Hematopoietic multipotent progenitor cell (in vitro differentiated cells): ENCODE measurements around the gene TK2. TPM values are rescaled to one million over a fixed set of nuclear protein-coding genes. Genes with fewer than 3 reads are reported as not detected.
A peak's percentile ranks its signal among the peaks of the same experiment; 100 is the strongest.

Source experiments
- DNase-seq, 3 donors: peaks; one replicate each; pipeline ENCODE4 v3.0.0-alpha.2; 2011 to 2015; ENCODE audit warnings: low read depth in 2 of 3, low spot score in 2 of 3
- total RNA-seq: library from RNA; depleted of rRNA; stranded (reverse); fragments of >200 nt; gene quantifications from one replicate; pipeline ENCODE4 v1.2.3, GENCODE V29; 2012

The TK2 gene
- total RNA-seq, 1 donor = 15.3 TPM

DNA sequence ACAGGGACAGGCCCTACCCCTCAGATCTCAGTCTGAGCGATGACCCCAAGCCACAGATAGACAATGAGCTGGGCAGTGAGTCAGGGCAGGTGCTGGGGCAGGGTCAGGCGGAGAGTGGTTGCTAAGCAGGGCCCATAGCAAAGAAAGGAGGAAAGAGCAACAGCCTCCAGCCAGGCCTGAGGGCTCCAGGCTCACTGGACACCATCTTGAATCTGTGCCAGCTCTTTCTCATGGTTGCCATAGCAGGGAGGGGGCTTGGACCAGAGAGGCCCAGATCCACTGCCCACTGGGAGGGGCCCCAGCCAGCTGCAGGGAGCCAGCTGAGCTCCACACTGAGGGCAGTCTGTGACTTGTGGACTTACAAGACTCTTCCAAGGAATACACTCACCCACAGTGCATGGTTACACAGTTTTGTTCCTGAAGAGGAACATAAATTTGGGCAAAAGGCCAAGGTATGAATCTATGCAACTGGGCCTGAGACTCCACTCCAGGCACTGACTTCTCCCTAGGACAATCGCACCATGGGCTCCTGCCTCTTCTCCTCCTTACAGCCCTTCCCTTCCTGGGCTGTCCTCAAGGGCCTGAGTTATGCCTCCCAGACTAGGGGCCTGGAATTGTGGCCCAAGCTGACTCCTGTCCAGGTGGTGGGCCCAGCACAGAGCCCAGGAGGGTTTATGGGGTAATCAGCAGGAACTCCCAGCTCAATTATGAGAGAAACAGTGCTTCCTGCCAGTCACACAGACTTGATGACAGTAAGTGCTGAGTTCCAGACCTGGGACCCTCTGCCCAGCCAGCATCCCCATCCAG is 62.9 kb downstream of the TK2 start:
- peak in 2 of 3 donors; percentile 34 to 55 for DNase-seq

DNA sequence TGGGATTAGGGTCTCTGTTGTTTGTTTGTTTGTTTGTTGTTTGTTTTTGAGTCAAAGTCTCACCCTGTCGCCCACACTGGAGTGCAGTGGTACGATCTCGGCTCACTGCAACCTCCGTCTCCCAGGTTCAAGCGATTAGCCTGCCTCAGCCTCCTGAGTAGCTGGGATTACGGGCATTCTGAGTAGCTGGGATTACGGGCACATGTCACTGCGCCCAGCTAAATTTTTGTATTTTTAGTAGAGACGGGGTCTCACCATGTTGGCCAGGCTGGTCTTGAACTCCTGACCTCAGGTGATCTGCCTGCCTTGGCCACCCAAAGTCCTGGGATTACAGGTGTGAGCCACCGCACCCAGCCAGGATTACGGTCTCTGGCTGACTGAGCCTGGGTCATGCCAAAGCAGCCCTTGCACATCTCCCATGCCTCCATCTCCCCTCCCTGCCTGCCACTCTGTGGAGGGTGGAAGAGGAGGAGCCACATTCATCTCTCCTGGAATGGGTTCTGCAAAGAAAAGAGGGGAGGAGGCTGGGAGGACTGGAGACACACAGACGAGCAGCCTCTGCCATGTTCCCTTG is 63.6 kb downstream of the TK2 start:
- DNase-seq = no peak

DNA sequence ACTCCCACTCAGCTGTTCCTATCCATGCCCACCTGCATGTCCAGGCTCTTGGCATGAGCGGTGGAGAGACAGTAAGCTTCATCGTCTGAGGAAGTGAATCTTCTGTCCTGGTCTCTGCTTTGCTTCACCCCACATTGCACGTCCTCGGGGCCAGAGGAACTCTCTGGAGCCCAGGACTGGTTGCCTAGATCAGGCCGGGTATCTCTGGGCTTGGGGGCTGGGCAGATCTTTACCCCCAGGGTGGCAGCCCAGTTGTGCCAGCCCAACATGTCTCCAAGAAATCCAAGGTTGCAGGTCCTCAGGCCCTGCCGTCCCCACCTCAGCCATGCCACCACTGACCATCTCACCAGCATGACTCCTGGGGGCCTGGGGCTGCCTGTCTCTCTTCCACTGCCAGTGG is 64.5 kb downstream of the TK2 start:
- DNase-seq = no peak

DNA sequence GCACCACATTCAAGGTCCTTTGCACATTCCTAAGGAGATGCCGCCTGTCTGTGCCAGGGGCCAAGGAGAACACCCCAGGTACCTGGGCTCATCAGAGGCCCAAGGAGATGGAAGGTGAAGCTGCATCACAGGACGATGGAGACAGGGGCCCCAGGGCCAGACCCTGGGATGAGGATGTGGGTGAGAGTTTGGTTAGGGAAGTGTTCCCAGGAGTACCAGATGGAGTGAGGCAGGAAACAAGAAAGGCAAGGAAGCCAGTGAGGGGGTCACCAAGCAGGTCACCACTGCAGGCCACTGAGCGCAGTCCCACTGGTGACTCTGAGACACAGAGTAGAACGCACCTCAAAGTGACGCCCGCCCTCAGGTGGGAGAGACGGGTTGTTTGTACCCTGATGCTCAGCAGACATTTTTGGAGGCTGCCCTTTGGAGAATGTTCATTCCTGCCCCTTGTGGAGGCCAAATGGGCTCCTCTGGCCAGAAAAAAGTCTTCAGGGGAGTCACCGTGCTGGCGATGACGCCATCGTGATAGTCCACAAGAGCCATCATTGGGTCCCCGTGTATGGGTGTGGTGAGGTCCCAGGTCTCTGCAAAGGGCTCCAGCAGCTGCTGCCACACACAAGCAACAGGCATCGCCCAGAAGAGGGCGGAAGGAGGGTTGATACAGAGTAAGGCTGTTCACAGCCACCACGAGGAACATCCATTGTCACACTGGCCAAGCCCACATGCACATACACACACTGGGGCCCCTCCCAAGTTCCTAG is 65.3 kb downstream of the TK2 start:
- no peak for DNase-seq

DNA sequence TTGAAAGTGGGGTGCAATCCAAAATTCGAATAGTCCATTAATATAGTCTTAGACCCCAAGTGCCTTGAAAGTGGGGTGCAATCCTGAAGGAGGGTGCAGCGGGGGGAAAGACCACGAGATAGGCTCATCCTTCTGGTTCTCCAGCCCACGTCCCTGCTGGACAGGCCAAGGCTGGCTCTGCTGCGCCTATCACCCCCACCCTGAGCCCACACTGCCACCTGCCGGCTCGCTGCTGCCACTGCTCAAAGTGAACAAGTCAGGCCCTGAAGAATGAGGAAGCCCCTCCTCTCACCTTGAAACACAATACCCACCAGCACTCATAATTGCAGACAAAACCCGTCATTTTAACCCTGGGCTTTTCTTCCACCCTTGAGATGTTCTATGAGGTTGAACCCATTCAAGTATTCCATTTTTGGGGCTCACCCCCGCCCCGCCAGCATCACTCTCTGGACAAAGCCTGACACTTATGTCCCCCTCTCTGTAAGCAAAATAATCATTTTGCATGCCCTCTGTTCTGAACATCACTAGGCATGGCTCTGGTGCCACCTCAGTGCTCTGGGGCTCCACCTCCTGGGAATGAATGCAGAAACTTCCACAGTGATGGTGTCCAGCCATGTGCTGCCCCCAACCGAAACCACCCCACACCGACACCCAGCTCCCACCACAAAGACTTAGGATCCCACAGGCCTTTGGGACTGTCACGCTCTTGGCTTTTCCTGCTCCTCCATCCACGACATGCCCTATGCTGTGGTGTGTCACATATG is 66.1 kb downstream of the TK2 start:
- DNase-seq = peak; percentile 49 to 86 (median 67)

DNA sequence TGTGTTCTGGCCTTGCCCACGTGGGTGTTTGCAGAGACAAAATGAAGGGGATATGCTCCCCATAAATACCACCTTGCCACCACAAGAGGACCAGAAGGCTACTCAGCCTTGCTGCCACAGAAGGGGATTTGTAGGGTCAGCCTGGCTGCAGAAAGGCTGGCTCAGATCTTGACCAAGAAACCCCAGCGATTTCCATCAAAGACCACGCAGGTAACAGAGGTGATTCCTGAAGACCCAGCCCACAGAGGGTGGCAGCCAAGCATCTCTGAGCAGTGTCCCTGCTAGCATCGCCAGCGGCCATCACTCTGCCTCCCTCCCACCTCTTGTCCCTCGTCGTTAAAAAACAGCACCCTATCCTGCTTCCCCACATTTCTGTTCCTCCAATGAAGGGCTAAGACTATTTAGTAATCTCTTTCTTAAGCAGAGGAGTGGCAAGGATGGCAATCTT is 68.0 kb downstream of the TK2 start:
- DNase-seq = no peak

DNA sequence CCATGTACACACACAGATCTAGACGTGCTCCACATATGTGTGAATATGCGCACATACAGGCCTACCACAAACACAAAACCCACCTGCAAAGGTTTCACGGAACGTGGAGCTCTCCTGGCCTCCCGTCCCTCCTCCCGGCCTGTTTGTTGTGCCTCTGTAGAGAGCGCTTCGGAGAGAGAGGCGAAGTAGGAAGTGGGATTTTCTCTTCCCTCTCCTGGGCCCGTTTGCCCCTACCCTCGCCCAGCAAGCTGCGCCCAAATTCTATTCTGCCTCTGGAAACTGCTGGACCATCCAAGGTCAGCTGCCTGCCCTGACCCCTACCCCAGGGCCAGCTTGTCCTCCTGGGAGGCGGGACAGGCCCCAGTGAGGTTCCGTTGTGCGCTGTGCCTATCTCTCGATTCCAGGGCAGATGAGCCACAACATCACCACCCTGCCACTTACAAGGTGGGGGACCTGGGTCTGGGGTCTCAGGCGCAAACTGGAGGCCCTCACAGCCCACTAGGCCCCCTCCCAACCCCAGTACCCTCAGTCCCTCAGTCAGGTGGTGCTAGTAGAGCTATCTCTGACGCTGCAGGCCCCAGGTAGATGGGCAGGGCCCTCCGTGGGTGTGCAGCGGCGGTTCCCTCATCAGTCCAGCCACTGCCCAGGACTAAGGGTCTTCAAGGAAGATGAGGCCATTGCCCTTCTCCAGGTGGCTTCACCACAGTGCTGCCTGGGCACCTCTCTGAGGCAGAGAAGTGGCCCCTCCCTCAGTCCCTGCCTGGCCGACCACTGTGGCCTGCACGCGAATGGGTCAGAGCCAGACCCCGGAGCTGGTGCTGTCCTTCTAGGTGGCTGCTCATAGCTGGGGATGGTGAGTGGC is 68.6 kb downstream of the TK2 start:
- no peak for DNase-seq

DNA sequence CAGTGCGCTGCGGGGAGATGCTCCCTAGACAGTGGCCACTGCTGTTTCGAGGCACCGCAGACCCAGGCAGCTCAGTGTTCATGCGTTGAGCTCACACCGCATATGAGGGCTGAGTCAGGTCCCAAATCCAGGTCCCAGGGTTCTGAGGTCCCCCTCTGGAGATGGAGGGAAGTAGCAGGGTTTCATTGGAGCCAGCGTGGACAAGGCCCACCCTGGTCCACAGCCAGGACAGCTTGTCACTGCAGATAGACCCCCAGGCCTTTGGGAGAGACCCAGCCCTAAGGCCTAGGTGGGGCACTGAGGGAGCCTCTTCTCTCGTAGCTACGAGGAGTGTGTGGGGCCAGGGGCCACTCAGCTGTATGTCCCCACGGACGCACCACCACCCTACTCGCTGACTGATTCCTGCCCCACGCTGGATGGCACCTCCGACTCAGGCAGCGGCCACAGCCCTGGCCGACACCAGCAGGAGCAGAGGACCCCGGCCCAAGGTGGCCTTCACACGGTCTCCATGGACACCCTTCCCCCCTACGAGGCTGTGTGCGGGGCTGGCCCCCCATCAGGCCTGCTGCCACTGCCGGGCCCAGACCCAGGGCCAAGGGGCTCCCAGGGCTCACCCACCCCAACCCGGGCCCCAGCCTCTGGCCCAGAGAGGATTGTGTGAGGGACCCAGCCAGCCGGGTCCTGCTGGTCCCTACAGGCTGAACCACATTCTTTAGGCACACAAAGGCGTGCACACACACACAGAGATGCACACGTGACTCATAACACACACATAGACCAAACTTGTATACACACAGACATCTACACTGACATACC is 69.4 kb downstream of the TK2 start:
- DNase-seq = no peak

DNA sequence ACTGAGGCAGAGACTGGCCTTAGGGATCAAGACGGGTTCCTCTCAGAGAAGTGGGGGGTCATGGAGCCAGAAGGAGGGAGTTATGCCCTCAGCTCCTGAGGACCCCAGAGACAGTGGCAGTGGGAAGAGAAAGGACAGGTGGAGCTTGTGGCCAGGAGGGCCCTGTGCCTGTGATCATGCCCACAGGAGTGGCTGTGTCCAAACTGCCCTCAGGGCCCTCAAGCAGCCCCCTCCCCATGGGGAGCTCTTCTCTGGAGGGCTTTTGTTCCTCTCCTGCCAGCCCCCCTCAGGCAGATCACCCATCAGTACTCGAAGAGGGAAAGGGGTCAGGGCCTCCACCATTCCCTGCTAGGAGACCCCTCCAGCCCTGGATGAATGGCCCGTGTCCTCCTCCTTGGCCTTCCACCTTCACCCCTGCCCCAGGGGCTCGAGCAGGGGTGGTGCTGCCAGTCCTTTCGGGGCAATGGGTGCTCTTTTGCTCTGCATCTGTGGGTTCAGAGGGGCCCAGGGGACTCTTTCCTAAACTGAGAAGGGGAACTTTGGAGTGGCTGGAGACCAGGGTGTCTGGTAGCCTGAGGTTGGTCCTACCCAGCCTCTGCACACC is 70.2 kb downstream of the TK2 start:
- no peak for DNase-seq

DNA sequence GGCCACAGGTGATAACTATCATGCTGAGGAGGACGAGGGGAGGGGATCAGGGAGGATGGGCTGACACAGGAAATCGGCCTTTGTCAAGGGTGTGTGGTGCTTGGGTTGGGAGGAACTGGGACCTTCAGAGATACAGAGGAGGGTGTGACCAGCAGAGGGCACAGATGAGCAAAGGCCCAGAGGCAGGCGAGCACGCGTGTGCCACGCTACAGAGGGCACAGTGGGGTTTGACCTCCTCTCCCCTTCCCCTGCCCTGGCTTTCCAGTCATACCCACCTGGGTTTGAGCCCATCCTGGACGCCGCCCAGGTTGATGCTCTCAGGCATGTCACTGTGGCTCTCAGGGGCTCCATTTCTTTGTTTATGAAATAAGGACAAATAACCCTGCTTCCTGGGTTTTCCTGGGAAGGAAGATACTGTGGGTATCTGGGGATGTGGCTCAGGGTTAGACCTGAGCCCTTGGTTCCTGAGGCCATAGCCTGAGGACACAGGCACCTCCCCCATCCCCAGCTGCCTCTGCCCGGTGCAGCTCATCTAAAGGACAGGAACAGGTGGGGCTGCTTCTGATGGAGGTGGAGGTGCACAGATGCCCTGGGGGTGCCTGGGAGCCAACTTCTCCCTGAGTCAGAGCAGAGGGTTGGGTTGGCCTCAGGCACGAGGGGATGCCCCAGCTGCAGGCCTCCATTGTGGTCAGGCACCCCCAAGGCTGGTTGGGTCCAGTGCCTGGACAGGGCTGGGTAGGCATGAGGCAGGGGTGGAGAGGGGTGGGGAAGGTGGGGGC is 71.0 kb downstream of the TK2 start:
- DNase-seq = peak; percentile 57 to 73 (median 60)

DNA sequence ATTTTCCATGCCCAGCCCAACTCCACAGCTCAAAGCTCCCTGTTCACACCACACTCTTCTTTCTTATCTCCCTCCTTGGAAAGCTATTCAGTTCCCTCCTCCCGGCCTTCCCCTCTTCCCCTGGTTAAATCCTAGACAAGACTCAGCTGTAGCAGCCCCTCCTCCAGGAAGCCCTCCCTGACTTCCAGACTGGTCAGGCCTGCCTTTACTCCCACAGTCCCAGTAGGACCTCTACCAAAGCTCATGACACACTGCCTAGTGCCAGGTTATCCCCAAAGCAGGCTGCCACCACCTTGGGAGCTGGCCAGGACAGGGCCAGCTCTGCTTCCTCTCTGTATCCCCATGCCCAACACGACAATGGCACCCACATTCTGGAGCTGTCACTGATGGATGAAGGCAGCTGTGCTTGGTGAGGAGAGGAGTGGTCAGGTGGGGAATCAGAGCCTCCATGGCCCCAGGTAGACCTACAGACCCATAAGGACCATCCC is 72.8 kb downstream of the TK2 start:
- no peak for DNase-seq

DNA sequence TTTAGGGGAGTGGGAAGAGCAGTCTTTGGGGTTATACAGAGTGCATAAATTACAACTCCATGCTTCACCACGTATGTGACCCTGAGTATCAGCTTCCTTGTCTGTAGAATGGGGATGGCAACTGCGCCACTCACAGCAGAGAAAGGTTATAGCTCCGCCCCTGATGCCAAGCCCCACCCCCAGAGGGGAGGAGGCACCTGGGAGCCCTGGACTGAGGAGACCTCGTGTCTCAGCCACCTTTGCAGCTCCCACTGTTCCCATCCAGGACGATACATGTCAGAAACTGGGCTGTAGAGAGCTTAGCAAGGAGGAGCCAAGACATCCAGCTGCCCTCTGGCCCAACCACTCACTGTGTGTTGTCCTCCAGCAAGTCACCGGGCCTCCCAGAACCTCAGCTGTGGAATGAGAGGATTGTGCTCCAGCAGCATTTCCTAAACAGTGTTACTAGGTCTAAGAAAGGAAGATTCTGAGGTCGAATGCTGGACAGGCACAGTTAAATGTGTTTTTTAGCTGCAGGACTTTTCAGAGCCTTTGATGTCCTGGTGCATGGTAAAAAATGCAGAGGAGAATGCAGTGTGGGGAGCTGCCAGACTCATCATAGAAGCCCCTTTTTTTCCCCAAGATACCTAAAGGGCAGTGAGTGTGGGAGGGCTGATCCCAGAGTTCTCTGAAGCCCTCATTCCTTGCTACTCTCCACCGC is 73.4 kb downstream of the TK2 start:
- peak in 1 of 3 donors; percentile 18 for DNase-seq

DNA sequence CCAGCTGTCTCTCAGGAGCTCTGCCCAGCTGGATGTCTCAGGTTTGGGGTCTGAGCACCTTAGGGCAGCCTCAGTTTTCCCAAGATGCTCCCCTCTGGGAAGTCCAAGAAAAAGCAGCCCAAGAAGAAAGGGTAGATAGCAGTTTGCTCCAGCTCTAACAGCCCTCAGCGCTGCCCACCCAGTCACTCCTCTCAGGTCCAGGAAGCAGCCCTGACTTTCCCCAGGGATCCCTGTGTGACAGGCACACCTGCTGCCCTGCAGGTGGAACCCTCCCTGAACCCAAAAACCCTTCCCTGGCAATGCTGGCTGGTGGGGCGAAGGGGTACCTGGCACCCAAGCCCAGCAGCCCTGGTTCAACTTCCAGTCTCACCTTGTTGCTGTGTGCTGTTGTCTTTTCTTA is 74.7 kb downstream of the TK2 start:
- no peak for DNase-seq

DNA sequence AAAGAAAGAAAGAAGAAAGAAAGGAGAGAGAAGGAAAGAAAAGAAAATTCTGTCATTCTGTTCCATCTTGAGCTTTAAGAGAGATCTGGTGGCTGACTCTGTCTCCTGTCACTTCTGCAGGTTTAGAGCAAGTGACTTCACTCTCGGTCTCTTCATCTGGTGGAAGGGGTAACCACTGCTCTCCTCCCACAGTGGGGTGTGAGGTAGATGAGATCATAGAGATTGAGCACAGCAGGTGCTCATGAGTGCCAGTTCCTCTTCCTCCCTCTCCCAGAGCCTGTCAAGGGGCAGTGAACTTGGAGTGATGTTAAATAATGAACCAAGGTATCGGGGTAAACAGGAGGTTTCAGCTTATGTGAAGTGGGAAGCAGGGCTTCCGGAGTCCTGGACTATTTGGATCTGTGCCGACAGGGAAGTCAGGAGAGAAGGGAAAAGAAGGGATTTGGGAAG is 75.1 kb downstream of the TK2 start:
- peak; percentile 19 to 84 (median 73) for DNase-seq

DNA sequence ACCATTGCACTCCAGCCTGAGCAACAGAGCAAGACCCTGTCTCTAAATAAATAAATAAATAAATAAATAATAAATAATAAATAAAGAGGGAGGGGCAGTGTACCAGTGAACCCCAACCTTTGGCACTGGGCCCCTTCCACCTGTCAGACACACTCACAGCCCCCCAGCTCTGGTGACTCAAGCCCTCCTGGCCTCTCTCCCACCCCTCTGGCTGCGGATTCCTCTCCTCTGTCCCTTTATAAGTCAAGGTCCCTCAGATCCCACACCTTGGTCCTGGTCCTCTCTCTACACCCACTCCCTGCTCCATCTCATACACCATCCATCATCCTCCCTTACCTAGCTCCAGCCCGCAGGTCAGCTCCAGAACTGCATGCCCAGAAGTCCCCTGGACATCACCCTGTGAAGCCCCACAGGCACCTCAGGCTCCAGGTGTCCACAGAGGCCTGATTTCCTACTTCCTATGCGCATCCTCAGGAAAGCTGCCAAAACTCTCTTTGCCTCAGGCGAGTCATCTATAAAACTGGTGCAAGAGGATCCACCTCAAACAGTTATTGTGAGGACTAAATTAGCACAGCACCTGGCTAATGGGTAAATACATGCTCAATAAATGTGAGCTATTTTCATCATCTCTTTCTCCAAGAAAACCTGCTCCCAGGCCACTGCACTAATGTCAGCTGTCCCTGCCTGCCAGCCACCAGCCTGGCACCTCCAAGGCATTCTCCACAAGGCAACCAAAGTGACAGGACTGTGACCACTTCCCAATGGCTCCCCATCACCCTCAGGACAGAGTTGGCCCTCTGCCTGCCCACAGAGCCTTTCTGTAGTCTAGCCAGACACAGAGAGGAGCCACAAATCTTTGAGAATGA is 76.0 kb downstream of the TK2 start:
- DNase-seq = no peak

DNA sequence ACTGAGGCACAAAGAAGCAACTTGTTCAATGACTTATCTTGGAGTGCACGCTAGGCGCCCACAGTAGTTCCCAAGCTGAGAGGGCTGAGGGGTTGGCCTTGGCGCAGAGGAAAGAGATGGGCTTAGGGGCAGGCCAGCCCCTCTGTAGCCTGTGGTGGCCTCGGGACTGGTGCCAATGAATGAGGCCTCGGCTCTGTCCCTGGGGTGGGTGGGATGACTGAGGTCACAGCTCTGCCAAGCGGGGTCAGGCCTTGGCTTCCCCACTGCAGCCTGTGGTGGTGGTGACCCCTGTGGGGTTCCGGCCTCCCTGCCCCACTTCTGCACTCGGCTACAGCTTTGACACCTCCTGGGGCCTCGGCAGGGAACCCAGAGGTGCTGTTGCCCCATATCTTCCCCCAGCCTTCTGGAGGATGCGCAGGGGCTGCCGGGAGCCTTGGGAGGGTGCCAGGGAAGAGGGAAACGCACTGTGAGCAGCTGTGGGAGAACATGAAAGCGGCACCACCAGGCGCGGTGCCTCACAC is 76.8 kb downstream of the TK2 start:
- DNase-seq = no peak
